ENCODE data around the gene DHFR2. TPM values are rescaled to one million over a fixed set of nuclear protein-coding genes. Genes with fewer than 3 reads are reported as not detected.
"Not testable (repeated sequence)": the region's sequence is repeated elsewhere in the genome, so short reads cannot be mapped to it uniquely, and the experiment has no call there.

The DHFR2 gene
- total RNA-seq, 1 donor from 2014 or later: 10.1 TPM

DNA sequence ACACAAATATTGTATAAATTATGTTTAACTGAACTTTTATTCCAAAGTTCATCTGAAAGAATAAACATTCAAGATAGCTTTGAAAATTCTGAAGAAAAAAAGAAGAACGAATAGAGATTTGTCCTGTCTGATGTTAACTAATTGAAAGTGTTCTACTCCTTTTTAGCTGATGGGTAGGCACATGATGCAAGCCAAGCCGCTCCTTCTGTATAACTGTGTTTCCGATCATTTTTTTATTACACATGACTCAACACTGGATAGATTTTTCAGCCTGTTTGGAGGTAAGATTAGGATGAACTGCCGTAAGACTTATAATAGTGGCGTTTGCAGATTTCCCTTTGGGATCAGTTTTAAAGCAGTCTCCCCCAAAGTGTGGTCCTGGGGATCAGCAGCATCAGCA lies 19.2 kb upstream of the DHFR2 start:
- Mint-ChIP-seq H3K4me3 (no peak overlapping the region), H3K27ac (no peak overlapping the region), H3K36me3 (ENCODE audit: low read depth) (peaks cover 6% of the 10 kb centered on the region), H3K27me3 (ENCODE audit: insufficient read depth) (no peaks in the 10 kb centered on the region), H3K9me3 (no peaks in the 10 kb centered on the region), H3K4me1 (ENCODE audit: low read depth) (peaks cover 38% of the 10 kb centered on the region)
- intact Hi-C loops (cut with micrococcal nuclease): no loop called here
- DNase-seq (ENCODE audit: low spot score): no peak

DNA sequence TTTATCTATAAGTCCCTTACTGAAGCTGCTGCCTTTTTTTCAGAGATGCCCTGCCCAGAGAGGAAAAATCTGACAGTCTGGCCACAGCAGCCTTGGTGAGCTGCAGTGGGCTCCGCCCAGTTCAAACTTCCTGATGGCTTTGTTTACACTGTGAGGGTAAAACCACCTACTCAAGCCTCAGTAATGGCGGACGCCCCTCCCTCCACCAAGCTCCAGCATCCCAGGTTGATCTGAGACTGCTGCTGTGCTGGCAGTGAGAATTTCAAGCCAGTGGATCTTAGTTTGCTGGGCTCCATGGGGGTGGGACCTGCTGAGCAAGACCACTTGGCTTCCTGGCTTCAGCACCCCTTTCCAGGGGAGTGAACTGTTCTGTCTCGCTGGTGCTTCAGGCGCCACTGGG lies 17.8 kb upstream of the DHFR2 start:
- peaks cover 38% of the 10 kb centered on the region for H3K4me1 Mint-ChIP-seq (ENCODE audit: low read depth)
- H3K9me3 Mint-ChIP-seq; H3K27me3 Mint-ChIP-seq (ENCODE audit: insufficient read depth); H3K27ac Mint-ChIP-seq; DNase-seq (ENCODE audit: low spot score); H3K4me3 Mint-ChIP-seq; intact Hi-C loops (cut with micrococcal nuclease): not testable (repeated sequence)
- H3K36me3 Mint-ChIP-seq (ENCODE audit: low read depth): peaks cover 13% of the 10 kb centered on the region

- Mint-ChIP-seq H3K4me1 (ENCODE audit: low read depth) (peaks cover 42% of the 10 kb centered on the region), H3K36me3 (ENCODE audit: low read depth) (peaks cover 29% of the 10 kb centered on the region), H3K9me3 (no peaks in the 10 kb centered on the region), H3K27me3 (ENCODE audit: insufficient read depth) (no peaks in the 10 kb centered on the region), H3K4me3 (no peak overlapping the region), H3K27ac (no peak overlapping the region)
- DNase-seq (ENCODE audit: low spot score): no peak
- intact Hi-C loops (cut with micrococcal nuclease): no loop called here
Observed at GRCh38 chr3:94076055-94076454, 13.3 kb upstream of the DHFR2 start.

GRCh38 chr3:94071713-94072284 lies 9.1 kb upstream of the DHFR2 start:
- intact Hi-C loops (cut with micrococcal nuclease): no loop called here
- H3K27me3 Mint-ChIP-seq (ENCODE audit: insufficient read depth): no peaks in the 10 kb centered on the region
- H3K4me1 Mint-ChIP-seq (ENCODE audit: low read depth): peaks cover 56% of the 10 kb centered on the region
- H3K4me3 Mint-ChIP-seq: no peak overlapping the region
- peak overlapping the region; percentile 57 for H3K27ac Mint-ChIP-seq
- no peaks in the 10 kb centered on the region for H3K9me3 Mint-ChIP-seq
- DNase-seq (ENCODE audit: low spot score): no peak
- peaks cover 42% of the 10 kb centered on the region for H3K36me3 Mint-ChIP-seq (ENCODE audit: low read depth)

- no peak for DNase-seq (ENCODE audit: low spot score)
- peaks cover 67% of the 10 kb centered on the region for H3K4me1 Mint-ChIP-seq (ENCODE audit: low read depth)
- intact Hi-C loops (cut with micrococcal nuclease): loop anchor here (1.0 kb wide), 1 partner anchor 8 kb away; the partner anchor contains the start of gene DHFR2
- H3K27me3 Mint-ChIP-seq (ENCODE audit: insufficient read depth): no peaks in the 10 kb centered on the region
- no peak overlapping the region for H3K4me3 Mint-ChIP-seq
- peak overlapping the region; percentile 35 for H3K27ac Mint-ChIP-seq
- peaks cover 44% of the 10 kb centered on the region for H3K36me3 Mint-ChIP-seq (ENCODE audit: low read depth)
- no peaks in the 10 kb centered on the region for H3K9me3 Mint-ChIP-seq
Observed at GRCh38 chr3:94070341-94070911, 7.7 kb upstream of the DHFR2 start.

DNA sequence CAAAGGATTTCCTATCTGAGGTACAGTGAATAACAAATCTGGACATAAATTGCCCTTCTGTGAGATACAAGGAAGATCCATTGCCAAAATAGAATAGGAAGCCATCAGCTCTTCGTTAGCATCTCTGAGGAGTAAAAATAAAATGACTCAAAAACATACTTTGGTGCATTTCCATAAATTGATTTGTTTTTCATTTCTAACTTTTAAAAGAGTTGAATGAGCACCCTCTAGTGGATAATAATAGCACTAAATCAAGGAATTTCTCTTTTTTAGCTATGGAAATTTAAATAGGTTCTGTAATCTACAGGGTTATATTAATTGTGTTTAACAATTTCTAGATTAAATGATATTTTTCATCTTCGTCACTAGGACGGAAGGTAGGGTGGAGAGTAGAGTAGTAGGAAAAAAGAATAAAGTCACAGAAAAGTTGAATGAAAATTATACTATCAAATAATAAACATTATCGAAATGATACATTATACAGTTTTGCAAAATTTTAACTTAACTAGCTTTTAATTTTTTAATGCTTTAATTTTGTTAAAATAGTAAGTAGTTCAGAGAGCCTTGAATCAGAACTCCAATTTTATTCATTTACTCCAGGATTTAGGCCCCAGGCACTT lies 6.6 kb upstream of the DHFR2 start:
- intact Hi-C loops (cut with micrococcal nuclease): loop anchor here (1.0 kb wide), 2 partner anchors 58 to 65 kb away; no protein-coding TSS in a partner anchor
- Mint-ChIP-seq H3K36me3 (ENCODE audit: low read depth) (peaks cover 47% of the 10 kb centered on the region), H3K27ac (peak overlapping the region; percentile 26), H3K9me3 (no peaks in the 10 kb centered on the region), H3K4me1 (ENCODE audit: low read depth) (peaks cover 78% of the 10 kb centered on the region), H3K4me3 (no peak overlapping the region), H3K27me3 (ENCODE audit: insufficient read depth) (no peaks in the 10 kb centered on the region)
- DNase-seq (ENCODE audit: low spot score): no peak

GRCh38 chr3:94066506-94067500 lies 4.1 kb upstream of the DHFR2 start:
- intact Hi-C loops (cut with micrococcal nuclease): no loop called here
- Mint-ChIP-seq H3K4me3 (no peak overlapping the region), H3K27me3 (ENCODE audit: insufficient read depth) (no peaks in the 10 kb centered on the region), H3K9me3 (no peaks in the 10 kb centered on the region), H3K27ac (peak overlapping the region; percentile 73), H3K36me3 (ENCODE audit: low read depth) (peaks cover 38% of the 10 kb centered on the region), H3K4me1 (ENCODE audit: low read depth) (peaks cover 72% of the 10 kb centered on the region)
- DNase-seq (ENCODE audit: low spot score): no peak

- DNase-seq (ENCODE audit: low spot score): no peak
- H3K4me1 Mint-ChIP-seq (ENCODE audit: low read depth): peaks cover 63% of the 10 kb centered on the region
- no peak overlapping the region for H3K4me3 Mint-ChIP-seq
- H3K27me3 Mint-ChIP-seq (ENCODE audit: insufficient read depth): no peaks in the 10 kb centered on the region
- H3K9me3 Mint-ChIP-seq: no peaks in the 10 kb centered on the region
- intact Hi-C loops (cut with micrococcal nuclease): no loop called here
- H3K27ac Mint-ChIP-seq: peak overlapping the region; percentile 73
- H3K36me3 Mint-ChIP-seq (ENCODE audit: low read depth): peaks cover 38% of the 10 kb centered on the region
Observed at GRCh38 chr3:94065819-94066480, 3.2 kb upstream of the DHFR2 start.

- Mint-ChIP-seq H3K4me3 (peak overlapping the region; percentile 9), H3K36me3 (ENCODE audit: low read depth) (peaks cover 43% of the 10 kb centered on the region), H3K4me1 (ENCODE audit: low read depth) (peaks cover 55% of the 10 kb centered on the region), H3K9me3 (no peaks in the 10 kb centered on the region), H3K27ac (no peak overlapping the region), H3K27me3 (ENCODE audit: insufficient read depth) (no peaks in the 10 kb centered on the region)
- intact Hi-C loops (cut with micrococcal nuclease): no loop called here
- DNase-seq (ENCODE audit: low spot score): no peak
Observed at GRCh38 chr3:94065122-94065521, 2.4 kb upstream of the DHFR2 start.

DNA sequence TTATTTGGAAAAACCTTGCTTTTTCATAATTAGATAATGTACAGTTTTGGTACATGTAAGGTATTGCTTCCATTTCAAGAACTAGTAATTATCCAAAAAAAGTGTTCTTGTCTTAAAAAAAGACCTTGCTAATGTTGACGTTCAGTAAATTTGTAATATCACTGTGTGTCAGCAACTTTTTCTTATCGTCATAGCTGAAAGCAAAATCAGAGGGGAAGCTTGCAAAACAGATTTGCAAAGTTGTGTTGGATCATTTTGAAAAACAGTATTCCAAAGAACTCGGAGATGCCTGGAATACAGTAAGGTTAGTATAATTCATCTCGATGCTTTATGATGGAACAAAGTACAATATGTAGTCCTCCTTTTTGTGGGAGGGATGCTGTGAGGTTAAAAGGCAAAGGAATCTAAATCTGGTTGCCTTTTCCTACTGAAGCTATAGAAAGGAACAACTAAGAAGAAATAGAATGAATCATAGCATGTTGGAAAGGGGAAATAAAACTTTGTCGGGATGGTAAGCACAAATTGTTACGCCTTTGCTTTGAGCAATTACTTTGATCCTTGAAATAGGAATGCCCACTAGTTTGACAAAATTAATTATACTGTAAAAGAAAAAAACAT lies 1.6 kb upstream of the DHFR2 start:
- intact Hi-C loops (cut with micrococcal nuclease): no loop called here
- DNase-seq (ENCODE audit: low spot score): no peak
- H3K9me3 Mint-ChIP-seq: no peaks in the 10 kb centered on the region
- H3K4me1 Mint-ChIP-seq (ENCODE audit: low read depth): peaks cover 50% of the 10 kb centered on the region
- H3K4me3 Mint-ChIP-seq: peak overlapping the region; percentile 98
- H3K27ac Mint-ChIP-seq: peak overlapping the region; percentile 97
- H3K36me3 Mint-ChIP-seq (ENCODE audit: low read depth): peaks cover 42% of the 10 kb centered on the region
- H3K27me3 Mint-ChIP-seq (ENCODE audit: insufficient read depth): no peaks in the 10 kb centered on the region

DNA sequence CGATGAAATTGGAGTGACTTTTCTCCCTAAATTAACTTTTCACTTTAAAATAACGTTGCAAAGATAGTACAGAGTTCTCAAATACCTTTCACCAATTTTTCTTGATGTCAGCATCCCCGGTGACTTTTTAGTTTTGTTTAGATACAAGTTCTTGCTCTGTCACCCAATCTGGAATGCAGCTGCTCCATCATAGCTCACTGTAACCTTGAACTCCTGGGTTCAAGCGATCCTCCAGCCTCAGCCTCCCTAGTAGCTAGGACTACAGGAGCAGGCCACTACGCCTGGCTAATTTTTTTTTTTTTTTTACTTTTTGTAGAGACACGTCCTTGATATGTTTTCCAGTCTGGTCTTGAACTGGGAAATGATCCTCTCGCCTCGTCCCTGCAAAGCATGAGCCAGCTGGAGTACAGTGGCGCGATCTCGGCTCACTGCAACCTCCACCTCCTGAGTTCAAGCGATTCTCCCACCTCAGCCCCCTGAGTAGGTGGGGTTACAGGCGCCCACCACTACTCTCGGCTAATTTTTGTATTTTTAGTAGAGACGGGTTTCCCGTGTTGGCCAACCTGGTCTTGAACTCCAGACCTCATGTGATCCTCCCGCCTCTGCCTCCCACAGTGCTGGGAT lies 892 bp upstream of the DHFR2 start:
- Mint-ChIP-seq H3K27ac (peak overlapping the region; percentile 97), H3K27me3 (ENCODE audit: insufficient read depth) (no peaks in the 10 kb centered on the region), H3K4me1 (ENCODE audit: low read depth) (peaks cover 44% of the 10 kb centered on the region), H3K4me3 (peak overlapping the region; percentile 98), H3K9me3 (no peaks in the 10 kb centered on the region), H3K36me3 (ENCODE audit: low read depth) (peaks cover 37% of the 10 kb centered on the region)
- DNase-seq (ENCODE audit: low spot score): no peak
- intact Hi-C loops (cut with micrococcal nuclease): no loop called here

GRCh38 chr3:94061297-94061696 lies 1.4 kb downstream of the DHFR2 start:
- H3K36me3 Mint-ChIP-seq (ENCODE audit: low read depth): peaks cover 26% of the 10 kb centered on the region
- peaks cover 33% of the 10 kb centered on the region for H3K4me1 Mint-ChIP-seq (ENCODE audit: low read depth)
- H3K9me3 Mint-ChIP-seq: no peaks in the 10 kb centered on the region
- no peaks in the 10 kb centered on the region for H3K27me3 Mint-ChIP-seq (ENCODE audit: insufficient read depth)
- intact Hi-C loops (cut with micrococcal nuclease): no loop called here
- no peak overlapping the region for H3K27ac Mint-ChIP-seq
- peak overlapping the region; percentile 7 for H3K4me3 Mint-ChIP-seq
- DNase-seq (ENCODE audit: low spot score): no peak
